GM13976 (cell line): ENCODE data around the gene KCNAB1.

Source experiments
- DNase-seq: peaks from one replicate; pipeline ENCODE4 v3.0.0; 2012; ENCODE audit warnings: low spot score
- CTCF ChIP-seq: IDR thresholded peaks from 2 replicates; pipeline ENCODE4 v1.5.1; 2012; ENCODE audit warnings: borderline replicate concordance, mild to moderate bottlenecking; ENCODE audit not compliant: insufficient read depth; ENCODE audit errors: extremely low read depth, missing control alignments, control extremely low read depth
- in situ Hi-C: fragments of 300-500 bp; cut with MboI; formaldehyde crosslinking; loops from one replicate; pipeline ENCODE4 v1.12.0; 2022; ENCODE audit warnings: low sequenced_read_pairs, mixed read lengths, inconsistent platforms; ENCODE audit not compliant: unreplicated experiment

The KCNAB1 gene

DNA sequence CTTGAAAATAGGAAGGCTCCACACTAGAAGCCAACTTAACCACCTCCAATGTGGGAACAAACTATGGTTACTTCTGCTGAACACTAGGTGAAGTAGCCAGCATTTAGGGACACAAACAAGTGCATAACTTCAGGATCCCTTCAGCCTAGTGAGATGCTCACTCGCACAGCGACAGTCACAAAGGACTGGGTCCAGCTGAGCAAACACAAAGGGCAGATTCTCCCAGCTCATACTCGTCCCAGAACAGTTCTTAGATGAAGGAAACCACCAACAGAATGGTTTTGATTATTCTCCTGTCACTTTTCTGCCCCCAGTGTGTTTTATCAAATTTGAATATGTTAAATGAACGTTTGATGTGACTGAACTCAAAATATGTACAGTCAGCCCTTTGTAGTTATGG is 201.6 kb downstream of the KCNAB1 start:
- no peak for DNase-seq
- in situ Hi-C loops = no loop called here
- TF ChIP-seq CTCF = no peak

GRCh38 chr3:156323466-156323865 is 203.1 kb downstream of the KCNAB1 start:
- no peak for DNase-seq
- no peak for TF ChIP-seq CTCF
- in situ Hi-C loops = no loop called here

DNA sequence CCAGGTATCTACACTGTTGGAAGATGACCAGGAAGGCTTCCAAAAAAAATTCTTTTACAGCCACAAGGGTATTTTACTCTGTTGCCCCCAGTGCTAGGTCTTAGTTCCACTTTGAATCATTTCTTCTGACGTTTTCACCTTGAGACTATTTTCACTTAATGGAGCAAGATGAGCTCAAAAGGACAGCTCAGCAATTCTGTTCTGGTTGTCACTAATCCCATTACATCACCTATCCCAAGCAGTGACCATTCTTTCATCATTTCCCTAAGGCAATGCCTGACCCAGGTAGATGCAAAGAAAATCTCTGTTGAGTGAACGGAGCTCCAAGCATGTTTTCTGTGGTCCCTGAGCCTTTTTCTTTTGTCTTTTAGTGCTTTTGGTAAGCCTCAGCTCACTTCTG is 210.0 kb downstream of the KCNAB1 start:
- no peak for DNase-seq
- TF ChIP-seq CTCF = no peak
- in situ Hi-C loops = no loop called here

- no peak for DNase-seq
- in situ Hi-C loops = no loop called here
- no peak for TF ChIP-seq CTCF
Observed at GRCh38 chr3:156332304-156332703, 211.9 kb downstream of the KCNAB1 start.

DNA sequence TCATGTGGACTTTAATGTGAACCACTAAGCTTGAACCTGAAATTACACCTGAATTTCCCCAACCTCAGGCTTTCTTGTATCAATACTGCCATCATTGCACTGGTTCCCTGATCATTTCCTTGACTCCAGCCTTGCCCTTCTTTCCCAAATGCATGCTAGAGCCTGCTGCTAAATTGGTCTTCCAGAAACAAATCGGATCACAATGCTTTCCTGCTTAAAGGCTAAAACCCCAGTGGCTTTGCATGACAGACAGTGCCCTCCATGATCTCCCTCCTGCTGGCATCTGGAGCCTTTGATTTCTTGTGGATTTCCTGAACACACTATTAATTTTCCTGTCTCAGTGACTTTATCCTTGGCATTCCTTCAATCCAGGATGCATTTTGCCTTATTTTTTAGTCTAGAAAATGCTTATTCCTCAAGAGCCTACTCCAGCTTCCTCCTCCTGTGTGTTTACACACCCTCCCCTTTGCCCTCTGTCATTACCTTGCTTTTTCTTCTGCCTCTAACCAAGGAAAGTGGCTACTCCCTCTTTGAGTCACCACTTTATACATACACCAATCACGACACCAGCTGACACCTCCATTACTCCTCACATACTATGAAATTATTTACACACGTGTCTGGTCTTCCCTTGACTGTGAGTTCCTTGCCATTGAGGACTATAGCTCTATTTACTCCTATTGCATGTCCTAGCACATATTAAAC is 214.6 kb downstream of the KCNAB1 start:
- TF ChIP-seq CTCF = no peak
- in situ Hi-C loops = no loop called here
- DNase-seq = no peak

DNA sequence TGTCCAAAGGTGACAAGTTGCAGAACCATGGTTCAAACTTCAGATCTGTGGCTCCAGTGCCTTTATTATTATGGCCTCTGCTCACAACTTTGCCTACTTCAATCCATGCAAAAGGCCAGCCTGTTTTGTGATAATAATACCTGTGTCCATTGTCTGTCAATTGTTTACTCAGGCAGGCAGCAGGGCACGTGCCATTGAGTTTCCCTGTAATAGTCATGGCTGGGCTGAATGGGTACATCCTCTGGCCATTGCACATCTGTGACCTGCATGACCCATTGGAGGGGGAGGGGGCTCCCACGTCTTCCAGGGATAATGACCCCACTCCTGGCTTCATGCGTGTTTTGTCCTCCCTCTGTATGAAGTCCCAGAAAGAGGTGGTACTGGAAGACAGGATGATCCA is 219.1 kb downstream of the KCNAB1 start:
- in situ Hi-C loops = no loop called here
- no peak for DNase-seq
- TF ChIP-seq CTCF = no peak

DNA sequence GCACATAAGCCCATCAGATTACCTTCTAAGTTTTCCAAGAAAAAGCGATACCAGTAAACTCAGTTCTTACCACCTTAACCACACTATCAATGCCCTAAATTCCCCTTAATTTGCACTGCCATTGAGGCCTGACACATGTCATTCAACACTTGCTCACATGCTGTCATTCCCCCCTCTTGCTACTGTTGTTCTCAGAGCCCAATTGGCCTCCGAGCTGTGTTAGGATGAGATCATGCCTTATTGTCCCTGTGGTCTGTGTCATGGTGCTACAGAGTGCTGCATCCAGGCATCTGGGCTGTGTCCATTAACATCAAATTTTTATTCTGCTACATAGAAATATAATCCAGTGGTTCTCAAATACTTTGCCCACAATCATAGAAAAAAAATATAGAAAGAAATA is 221.0 kb downstream of the KCNAB1 start:
- DNase-seq = no peak

More for the DNA sequence above, 221.0 kb downstream of the KCNAB1 start:
- in situ Hi-C loops = no loop called here
- no peak for TF ChIP-seq CTCF
